Epithelial cell of esophagus (primary cell): ENCODE data around the gene ADSS1.

ENCODE experiments used
- DNase-seq: peaks from one replicate; pipeline ENCODE4 v3.0.0; 2010; ENCODE audit warnings: low read depth
- H3K4me3 ChIP-seq: 2 replicates; pipeline ENCODE4 v1.5.1; 2011; ENCODE audit warnings: mild to moderate bottlenecking, low read length, control low read depth
- TF ChIP-seq, protein P1 (sequence below): IDR thresholded peaks from 2 replicates; pipeline ENCODE4 v1.5.1; 2011; ENCODE audit warnings: low read depth, mild to moderate bottlenecking, low read length, control low read depth, inconsistent platforms; ENCODE audit not compliant: insufficient read depth; ENCODE audit errors: missing control alignments

Gene ADSS1

DNA sequence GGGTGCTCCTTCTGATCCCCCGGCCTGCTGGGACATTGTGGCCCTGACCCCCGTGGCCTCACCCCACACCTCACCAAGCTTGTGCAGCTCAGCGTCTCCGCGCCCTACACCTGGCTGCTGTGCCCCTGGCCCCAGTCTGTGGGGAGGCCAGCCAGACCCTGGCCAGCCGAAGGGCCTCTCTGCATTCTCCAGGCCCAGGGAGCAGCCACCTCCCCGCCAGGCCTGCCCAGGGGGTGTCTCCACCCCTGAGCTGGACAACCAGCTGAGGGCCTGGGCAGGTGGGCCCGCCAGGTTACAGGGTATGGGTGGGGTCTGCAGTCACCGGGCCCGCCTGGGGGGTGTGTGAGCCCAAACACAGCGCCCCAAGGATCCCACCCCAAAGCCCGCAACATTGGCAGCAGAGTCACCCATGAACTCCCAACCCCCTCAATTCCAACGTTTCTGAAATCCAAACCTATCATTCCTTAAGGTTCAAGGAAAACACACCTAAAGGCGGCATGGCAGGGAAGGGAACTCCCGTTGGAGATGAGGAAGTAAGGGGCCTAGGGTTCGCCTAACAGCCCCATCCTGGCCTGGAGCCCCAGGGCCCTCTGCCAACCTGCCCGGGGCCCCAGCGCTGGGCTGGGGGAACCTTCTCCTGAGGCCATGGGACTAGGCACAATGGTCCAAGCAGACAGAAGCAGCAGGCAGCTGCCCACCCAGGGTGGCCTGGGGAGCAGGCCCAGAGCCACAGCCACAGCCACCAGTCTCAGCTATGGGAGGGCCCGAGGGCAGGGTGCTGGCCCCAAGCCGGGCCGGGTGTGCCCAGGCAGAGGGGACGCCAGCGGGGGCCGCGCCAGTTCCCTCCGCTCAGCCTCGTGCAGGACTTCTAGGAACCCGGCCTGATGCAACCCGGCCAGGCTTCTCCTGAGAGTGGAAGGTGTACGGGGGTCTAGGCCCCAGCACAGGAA is 63.0 kb downstream of the ADSS1 start:
- DNase-seq: no peak
- TF ChIP-seq, protein P1, sequence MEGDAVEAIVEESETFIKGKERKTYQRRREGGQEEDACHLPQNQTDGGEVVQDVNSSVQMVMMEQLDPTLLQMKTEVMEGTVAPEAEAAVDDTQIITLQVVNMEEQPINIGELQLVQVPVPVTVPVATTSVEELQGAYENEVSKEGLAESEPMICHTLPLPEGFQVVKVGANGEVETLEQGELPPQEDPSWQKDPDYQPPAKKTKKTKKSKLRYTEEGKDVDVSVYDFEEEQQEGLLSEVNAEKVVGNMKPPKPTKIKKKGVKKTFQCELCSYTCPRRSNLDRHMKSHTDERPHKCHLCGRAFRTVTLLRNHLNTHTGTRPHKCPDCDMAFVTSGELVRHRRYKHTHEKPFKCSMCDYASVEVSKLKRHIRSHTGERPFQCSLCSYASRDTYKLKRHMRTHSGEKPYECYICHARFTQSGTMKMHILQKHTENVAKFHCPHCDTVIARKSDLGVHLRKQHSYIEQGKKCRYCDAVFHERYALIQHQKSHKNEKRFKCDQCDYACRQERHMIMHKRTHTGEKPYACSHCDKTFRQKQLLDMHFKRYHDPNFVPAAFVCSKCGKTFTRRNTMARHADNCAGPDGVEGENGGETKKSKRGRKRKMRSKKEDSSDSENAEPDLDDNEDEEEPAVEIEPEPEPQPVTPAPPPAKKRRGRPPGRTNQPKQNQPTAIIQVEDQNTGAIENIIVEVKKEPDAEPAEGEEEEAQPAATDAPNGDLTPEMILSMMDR: no peak
- no peak overlapping the region for H3K4me3 ChIP-seq

DNA sequence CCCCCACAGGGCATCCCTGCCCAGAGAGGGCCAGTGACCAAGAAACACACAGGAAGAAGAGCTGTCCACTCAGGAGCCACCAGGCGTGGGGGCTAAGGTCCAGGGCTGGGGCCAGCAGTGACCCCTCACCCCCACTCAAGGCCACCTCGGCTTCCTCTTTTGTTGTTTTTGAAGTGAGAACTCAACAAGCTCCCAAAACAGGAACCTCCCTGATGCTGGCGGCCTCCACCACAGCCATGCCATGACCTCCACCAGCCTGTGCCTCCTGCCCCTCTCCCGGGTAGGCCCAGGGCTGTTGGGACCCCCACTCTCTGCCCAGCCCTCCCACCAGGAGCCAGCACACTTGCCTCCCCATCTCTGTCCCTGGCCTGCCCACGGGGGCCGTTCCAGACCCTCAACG is 63.7 kb downstream of the ADSS1 start:
- TF ChIP-seq, protein P1: no peak
- no peak overlapping the region for H3K4me3 ChIP-seq
- DNase-seq: no peak

GRCh38 chr14:104788161-104788818 is 64.3 kb downstream of the ADSS1 start:
- H3K4me3 ChIP-seq: no peak overlapping the region
- DNase-seq: no peak
- TF ChIP-seq, protein P1: no peak

- no peak overlapping the region for H3K4me3 ChIP-seq
- TF ChIP-seq, protein P1: no peak
- no peak for DNase-seq
These were observed 65.0 kb downstream of the ADSS1 start for GRCh38 chr14:104788873-104789663.

- DNase-seq: no peak
- H3K4me3 ChIP-seq: no peak overlapping the region
- TF ChIP-seq, protein P1: no peak
These were observed 66.0 kb downstream of the ADSS1 start for GRCh38 chr14:104789752-104790743.

DNA sequence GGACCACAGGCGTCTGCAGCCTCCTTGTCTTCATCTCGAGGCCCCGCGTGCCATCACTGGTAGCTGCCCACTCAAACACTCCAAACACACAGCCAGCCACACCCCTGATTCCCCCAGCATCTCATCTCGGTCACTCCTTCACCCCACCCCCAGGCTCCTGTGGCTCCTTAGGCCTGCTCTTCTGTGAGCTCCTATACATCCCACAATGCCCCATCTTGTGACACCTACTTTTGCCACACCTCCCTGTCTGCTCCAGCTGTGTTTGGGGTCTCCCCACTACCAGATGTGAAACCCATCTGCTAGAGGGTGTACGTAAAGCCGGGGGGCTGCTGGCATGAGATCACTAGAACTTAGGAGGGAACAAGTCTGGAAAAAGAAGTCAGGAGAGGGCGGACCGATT is 67.4 kb downstream of the ADSS1 start:
- no peak overlapping the region for H3K4me3 ChIP-seq

More for the DNA sequence above, 67.4 kb downstream of the ADSS1 start:
- no peak for DNase-seq
- TF ChIP-seq, protein P1: no peak
